A673 (cell line): Measurements from ENCODE around the gene CREB5. TPM values are rescaled to one million over a fixed set of nuclear protein-coding genes. Genes with fewer than 3 reads are reported as not detected.

Experiments
- BruUV-seq: library from RNA; stranded (reverse); fragments of 400-500 nt; replicated peaks from 2 replicates; lab custom pipeline; 2021; lab: Mats Ljungman, UMichigan
- CTCF ChIA-PET: fragments of 300-600 bp; sonication (Branson Sonifier 250); formaldehyde crosslinking; loops from one replicate; lab custom pipeline; 2022; ENCODE audit warnings: antibody characterized with exemption; lab: Charles Lee
- POLR2A ChIA-PET: fragments of 300-600 bp; sonication (Branson Sonifier 250); formaldehyde crosslinking; loops from one replicate; lab custom pipeline; 2022; ENCODE audit warnings: antibody characterized with exemption; ENCODE audit not compliant: low non-redundant PET; lab: Charles Lee
- DNase-seq: peaks from one replicate; pipeline ENCODE4 v3.0.0-alpha.2; 2015; ENCODE audit warnings: low spot score
- H3K27ac ChIP-seq: fragments of 200-600 bp; sonication (generic); 2 replicates; pipeline ENCODE4 v1.5.1; 2016; ENCODE audit warnings: mixed run types, low read depth, mild to moderate bottlenecking, mixed read lengths, antibody characterized with exemption, low read length; ENCODE audit not compliant: poor library complexity, severe bottlenecking
- H3K27me3 ChIP-seq: fragments of 200-600 bp; sonication (generic); replicated peaks from 2 replicates; pipeline ENCODE4 v1.6.1; 2017; ENCODE audit warnings: mixed run types, low read depth, mild to moderate bottlenecking, mixed read lengths, antibody characterized with exemption, low read length; ENCODE audit not compliant: insufficient read depth, poor library complexity
- H3K36me3 ChIP-seq: fragments of 200-600 bp; sonication (generic); 2 replicates; pipeline ENCODE4 v1.6.1; 2016; ENCODE audit warnings: mixed run types, mild to moderate bottlenecking, mixed read lengths, antibody characterized with exemption, low read length; ENCODE audit not compliant: insufficient read depth, poor library complexity, severe bottlenecking
- H3K4me1 ChIP-seq: fragments of 200-600 bp; sonication (generic); 2 replicates; pipeline ENCODE4 v1.6.1; 2017; ENCODE audit warnings: mixed run types, mild to moderate bottlenecking, mixed read lengths, antibody characterized with exemption, low read length; ENCODE audit not compliant: insufficient read depth, poor library complexity, severe bottlenecking
- H3K4me3 ChIP-seq: fragments of 200-600 bp; sonication (generic); 2 replicates; pipeline ENCODE4 v1.5.1; 2016; ENCODE audit warnings: low read depth, mixed run types, mild to moderate bottlenecking, mixed read lengths, low read length; ENCODE audit not compliant: poor library complexity, severe bottlenecking
- H3K9me3 ChIP-seq: fragments of 200-600 bp; sonication (generic); 2 replicates; pipeline ENCODE4 v1.6.1; 2016; ENCODE audit warnings: mixed run types, low read depth, mild to moderate bottlenecking, mixed read lengths, antibody characterized with exemption, low read length; ENCODE audit not compliant: poor library complexity, severe bottlenecking
- EZH2 ChIP-seq: fragments of 200-600 bp; sonication (generic); IDR thresholded peaks from 2 replicates; pipeline ENCODE4 v1.6.1; 2017; ENCODE audit warnings: borderline replicate concordance, low read depth, mild to moderate bottlenecking, mixed read lengths, antibody characterized with exemption, low read length; ENCODE audit not compliant: poor library complexity, severe bottlenecking
- intact Hi-C: fragments of 100-400 bp; cut with micrococcal nuclease; formaldehyde crosslinking; loops from one replicate; pipeline ENCODE4 v1.10.0; 2022; ENCODE audit not compliant: unreplicated experiment
- total RNA-seq: library from RNA; stranded (reverse); gene quantifications from 2 replicates; pipeline ENCODE4 v1.2.3, GENCODE V29; 2021
- TF ChIP-seq, protein P1 (sequence below): fragments of 300-800, 200-600 bp; sonication (generic); conservative IDR thresholded peaks from 2 replicates; pipeline ENCODE4 v1.5.1; 2017; ENCODE audit warnings: low read depth, mild to moderate bottlenecking, antibody characterized with exemption, low read length, moderate library complexity, mixed read lengths

CREB5 gene
- total RNA-seq, 1 experiment from 2014 or later = 10.3 TPM

DNA sequence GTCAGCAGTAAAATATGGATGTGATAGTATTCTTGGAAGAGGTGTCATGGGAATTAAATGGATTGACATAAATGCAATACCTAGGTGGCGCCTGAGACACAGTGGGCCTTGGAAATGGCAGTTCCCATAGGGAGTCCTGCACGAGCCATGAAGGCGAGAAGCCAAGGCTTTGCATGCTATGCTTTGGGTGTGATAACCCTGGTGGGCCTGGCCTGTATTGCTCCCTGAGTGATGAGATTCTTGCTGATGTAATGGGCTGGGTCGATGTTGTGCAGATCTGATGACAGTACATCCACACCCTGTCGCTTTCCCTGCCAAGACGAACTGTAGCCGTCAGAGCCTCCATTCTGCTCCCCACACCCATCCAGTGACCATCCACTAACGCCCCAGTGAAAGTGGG is 46.4 kb downstream of the CREB5 start:
- Histone ChIP-seq H3K27me3 (peaks cover 14% of the 10 kb centered on the region), H3K9me3 (no peaks in the 10 kb centered on the region), H3K4me1 (no peaks in the 10 kb centered on the region), H3K27ac (no peak overlapping the region), H3K4me3 (no peak overlapping the region), H3K36me3 (no peaks in the 10 kb centered on the region)
- POLR2A ChIA-PET = interaction anchor here (0.6 kb wide), 1 partner anchor 85 kb away, joined by 7 read pairs; no protein-coding TSS in a partner anchor
- intact Hi-C loops = no loop called here
- DNase-seq = peak; percentile 12
- CTCF ChIA-PET = no interaction called here
- no TSS peak for BruUV-seq
- no peak for TF ChIP-seq EZH2
- TF ChIP-seq, protein P1, sequence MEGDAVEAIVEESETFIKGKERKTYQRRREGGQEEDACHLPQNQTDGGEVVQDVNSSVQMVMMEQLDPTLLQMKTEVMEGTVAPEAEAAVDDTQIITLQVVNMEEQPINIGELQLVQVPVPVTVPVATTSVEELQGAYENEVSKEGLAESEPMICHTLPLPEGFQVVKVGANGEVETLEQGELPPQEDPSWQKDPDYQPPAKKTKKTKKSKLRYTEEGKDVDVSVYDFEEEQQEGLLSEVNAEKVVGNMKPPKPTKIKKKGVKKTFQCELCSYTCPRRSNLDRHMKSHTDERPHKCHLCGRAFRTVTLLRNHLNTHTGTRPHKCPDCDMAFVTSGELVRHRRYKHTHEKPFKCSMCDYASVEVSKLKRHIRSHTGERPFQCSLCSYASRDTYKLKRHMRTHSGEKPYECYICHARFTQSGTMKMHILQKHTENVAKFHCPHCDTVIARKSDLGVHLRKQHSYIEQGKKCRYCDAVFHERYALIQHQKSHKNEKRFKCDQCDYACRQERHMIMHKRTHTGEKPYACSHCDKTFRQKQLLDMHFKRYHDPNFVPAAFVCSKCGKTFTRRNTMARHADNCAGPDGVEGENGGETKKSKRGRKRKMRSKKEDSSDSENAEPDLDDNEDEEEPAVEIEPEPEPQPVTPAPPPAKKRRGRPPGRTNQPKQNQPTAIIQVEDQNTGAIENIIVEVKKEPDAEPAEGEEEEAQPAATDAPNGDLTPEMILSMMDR = no peak; the same call in 1 of the 2 replicates

DNA sequence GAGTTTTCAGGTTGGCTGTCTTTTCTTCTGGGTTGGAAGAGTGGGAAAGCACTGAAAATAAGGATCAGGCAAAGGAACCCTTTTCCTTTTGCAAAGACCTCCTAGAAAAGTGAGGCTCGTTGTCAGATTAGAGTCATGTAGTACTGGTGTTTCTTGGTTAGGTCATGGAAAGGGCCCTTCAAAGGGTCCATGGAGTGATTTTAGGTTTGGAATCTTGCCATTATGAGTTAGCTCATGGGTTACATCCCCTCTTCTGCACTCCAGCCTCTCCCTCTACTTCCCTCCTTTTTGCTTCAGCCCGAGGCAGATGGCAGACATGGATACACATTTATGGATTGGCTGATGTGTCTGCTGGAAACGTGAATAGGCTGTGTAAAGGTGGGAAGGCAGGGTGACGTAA is 47.0 kb downstream of the CREB5 start:
- Histone ChIP-seq H3K9me3 (no peaks in the 10 kb centered on the region), H3K27ac (no peak overlapping the region), H3K36me3 (no peaks in the 10 kb centered on the region), H3K4me1 (no peaks in the 10 kb centered on the region), H3K4me3 (no peak overlapping the region), H3K27me3 (peaks cover 15% of the 10 kb centered on the region)
- ChIA-PET CTCF (no interaction called here), POLR2A (interaction anchor here (0.6 kb wide), 1 partner anchor 85 kb away, joined by 7 read pairs; no protein-coding TSS in a partner anchor)
- BruUV-seq = no TSS peak
- DNase-seq = no peak
- intact Hi-C loops = no loop called here
- TF ChIP-seq, protein P1 = no peak
- no peak for TF ChIP-seq EZH2

DNA sequence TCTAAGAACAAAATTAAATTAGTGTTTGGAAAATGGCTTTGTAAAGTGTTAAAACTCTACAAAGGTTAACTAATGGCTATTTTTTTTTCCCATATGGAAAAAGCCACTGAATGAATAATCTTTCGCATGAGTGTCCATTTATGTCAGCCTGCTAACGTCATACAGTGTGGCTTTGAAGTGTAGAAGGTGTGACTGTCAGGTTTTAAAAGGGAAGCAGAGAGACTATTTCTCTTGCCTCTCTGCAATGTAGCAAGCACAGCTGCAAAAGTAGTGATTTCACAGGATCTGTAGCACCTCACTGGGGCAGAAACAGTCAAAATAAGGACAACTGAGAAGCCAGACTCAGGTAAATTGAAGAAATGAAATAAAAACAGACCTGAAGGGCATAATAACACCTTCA is 53.4 kb downstream of the CREB5 start:
- Histone ChIP-seq H3K27ac (no peak overlapping the region), H3K9me3 (no peaks in the 10 kb centered on the region), H3K36me3 (no peaks in the 10 kb centered on the region), H3K4me3 (no peak overlapping the region), H3K27me3 (peaks cover 17% of the 10 kb centered on the region), H3K4me1 (no peaks in the 10 kb centered on the region)
- ChIA-PET CTCF (no interaction called here), POLR2A (no interaction called here)
- intact Hi-C loops = no loop called here
- no TSS peak for BruUV-seq
- TF ChIP-seq, protein P1 = no peak
- TF ChIP-seq EZH2 = no peak
- DNase-seq = no peak
